ENCODE measurements around the gene LMAN2.

DNA sequence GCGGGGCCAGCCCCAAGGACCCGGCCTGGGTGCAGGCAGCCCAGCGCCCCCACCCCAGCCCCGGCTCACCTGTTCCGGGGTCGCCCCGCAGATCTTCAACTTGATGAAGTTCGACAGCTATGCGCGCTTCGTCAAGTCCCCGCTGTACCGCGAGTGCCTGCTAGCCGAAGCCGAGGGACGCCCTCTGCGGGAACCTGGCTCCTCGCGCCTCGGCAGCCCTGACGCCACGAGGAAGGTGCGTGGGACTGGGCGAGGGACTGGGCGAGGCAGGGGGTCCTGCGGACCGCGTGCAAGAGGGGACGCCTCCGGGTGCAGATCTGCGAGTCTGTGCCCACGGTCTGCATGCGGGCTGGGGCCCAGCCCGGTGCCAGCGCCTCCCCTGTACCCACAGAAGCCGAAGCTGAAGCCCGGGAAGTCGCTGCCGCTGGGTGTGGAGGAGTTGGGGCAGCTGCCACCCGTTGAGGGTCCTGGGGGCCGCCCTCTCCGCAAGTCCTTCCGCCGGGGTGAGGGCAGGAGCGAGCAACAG lies 15.9 kb upstream of the LMAN2 start:
- no peak for TF ChIP-seq POLR2A (IDR thresholded peaks at IDR 0.05; ENCODE audit: low read depth, low read length)
- no peak for TF ChIP-seq POLR2AphosphoS5 (IDR thresholded peaks at IDR 0.05; ENCODE audit: low read depth, low read length)
- TF ChIP-seq TAF1 (IDR thresholded peaks at IDR 0.05; ENCODE audit: low read depth, low read length) = no peak
- TF ChIP-seq POU2F2 (IDR thresholded peaks at IDR 0.05; ENCODE audit: low read depth, low read length) = no peak
- TF ChIP-seq SPI1 (IDR thresholded peaks at IDR 0.05; ENCODE audit: low read depth, low read length) = no peak
- no peak for TF ChIP-seq PAX5 (IDR thresholded peaks at IDR 0.05; ENCODE audit: insufficient read depth, low read length, severe bottlenecking)
